CD14-positive monocyte (primary cell): ENCODE measurements around the gene PDE4D. TPM values are rescaled to one million over a fixed set of nuclear protein-coding genes. Genes with fewer than 3 reads are reported as not detected.

Source experiments
- DNase-seq, 3 donors: peaks; one replicate each; pipeline ENCODE4 v3.0.0-alpha.2; 2011 to 2022
- H2AFZ ChIP-seq: 2 replicates; pipeline ENCODE4 v1.6.0; 2012; ENCODE audit warnings: mild to moderate bottlenecking, low read depth, low read length, inconsistent platforms; ENCODE audit not compliant: insufficient read depth, poor library complexity, severe bottlenecking
- H3K27ac ChIP-seq, 2 donors: 1 replicate in 1 of 2; 2 replicates in 1 of 2; pipeline ENCODE4 v1.5.1; 2012 to 2013; ENCODE audit warnings: low read length in 2 of 2, control low read depth in 1 of 2, inconsistent platforms in 1 of 2, low read depth in 1 of 2, mild to moderate bottlenecking in 1 of 2
- H3K27me3 ChIP-seq, 2 donors: one replicate each; pipeline versions ENCODE4 v1.6.0 to v1.6.1; 2011 to 2013; ENCODE audit warnings: low read length in 2 of 2; ENCODE audit not compliant: control insufficient read depth in 2 of 2, insufficient read depth in 2 of 2
- H3K36me3 ChIP-seq, 2 donors: replicated peaks in 1 of 2; 1 replicate in 1 of 2; 2 replicates in 1 of 2; pipeline versions ENCODE4 v1.5.1 to v1.6.1; 2012 to 2013; ENCODE audit warnings: low read length in 2 of 2, control low read depth in 1 of 2, inconsistent platforms in 1 of 2, mild to moderate bottlenecking in 1 of 2; ENCODE audit not compliant: insufficient read depth in 2 of 2, control insufficient read depth in 1 of 2
- H3K4me1 ChIP-seq, 2 donors: 1 replicate in 1 of 2; 2 replicates in 1 of 2; pipeline versions ENCODE4 v1.5.1 to v1.6.1; 2012 to 2013; ENCODE audit warnings: low read length in 2 of 2, control low read depth in 1 of 2, inconsistent platforms in 1 of 2, mild to moderate bottlenecking in 1 of 2, moderate library complexity in 1 of 2; ENCODE audit not compliant: insufficient read depth in 2 of 2, control insufficient read depth in 1 of 2
- H3K4me2 ChIP-seq: replicated peaks from 2 replicates; pipeline ENCODE3; 2012; ENCODE audit warnings: low read length, moderate library complexity, mild to moderate bottlenecking; ENCODE audit not compliant: poor library complexity, severe bottlenecking; ENCODE audit errors: extremely low read depth
- H3K4me3 ChIP-seq, 3 experiments: fragments of 200-600 bp in 1 of 3; sonication (generic) in 1 of 3; replicated peaks in 1 of 3; 1 replicate in 2 of 3; 2 replicates in 1 of 3; pipeline ENCODE4 v1.5.1; 2011 to 2013; ENCODE audit warnings: low read length in 3 of 3, mild to moderate bottlenecking in 3 of 3, control low read depth in 2 of 3, low read depth in 2 of 3, inconsistent platforms in 1 of 3, moderate library complexity in 1 of 3
- H3K79me2 ChIP-seq: 2 replicates; pipeline ENCODE4 v1.6.0; 2012; ENCODE audit warnings: mild to moderate bottlenecking, control low read depth, inconsistent platforms, low read length, moderate library complexity; ENCODE audit not compliant: insufficient read depth
- H3K9ac ChIP-seq: 2 replicates; pipeline ENCODE4 v1.6.0; 2017; ENCODE audit warnings: low read length, mild to moderate bottlenecking; ENCODE audit not compliant: insufficient read depth, poor library complexity, severe bottlenecking
- H3K9me3 ChIP-seq, 2 donors: replicated peaks in 1 of 2; 1 replicate in 1 of 2; 2 replicates in 1 of 2; pipeline versions ENCODE4 v1.5.1 to v1.6.1; 2012 to 2013; ENCODE audit warnings: low read length in 2 of 2, control low read depth in 1 of 2; ENCODE audit not compliant: control insufficient read depth in 1 of 2, insufficient read depth in 1 of 2
- H4K20me1 ChIP-seq: 2 replicates; pipeline ENCODE4 v1.6.0; 2012; ENCODE audit warnings: mild to moderate bottlenecking, low read length, control low read depth, moderate library complexity; ENCODE audit not compliant: insufficient read depth
- H3K27ac Mint-ChIP-seq, 7 donors: one replicate each; pipeline ENCODE4 v1.8.0; 2020; ENCODE audit warnings: mild to moderate bottlenecking in 7 of 7, mixed read lengths in 7 of 7, moderate library complexity in 6 of 7, inconsistent platforms in 2 of 7
- H3K27me3 Mint-ChIP-seq, 3 donors: one replicate each; pipeline ENCODE4 v1.8.0; 2021 to 2022; ENCODE audit warnings: low read depth in 3 of 3, mild to moderate bottlenecking in 3 of 3, mixed read lengths in 3 of 3, moderate library complexity in 3 of 3, inconsistent platforms in 1 of 3
- H3K36me3 Mint-ChIP-seq, 2 donors: one replicate each; pipeline ENCODE4 v1.8.0; 2020; ENCODE audit warnings: mixed read lengths in 2 of 2, inconsistent platforms in 1 of 2, mild to moderate bottlenecking in 1 of 2
- H3K4me1 Mint-ChIP-seq: one replicate; pipeline ENCODE4 v1.8.0; 2020; ENCODE audit warnings: mild to moderate bottlenecking, mixed read lengths
- H3K4me3 Mint-ChIP-seq, 2 donors: one replicate each; pipeline ENCODE4 v1.8.0; 2020; ENCODE audit warnings: mild to moderate bottlenecking in 2 of 2, mixed read lengths in 2 of 2, moderate library complexity in 1 of 2
- H3K9me3 Mint-ChIP-seq, 7 donors: one replicate each; pipeline ENCODE4 v1.8.0; 2020 to 2022; ENCODE audit warnings: mixed read lengths in 7 of 7, mild to moderate bottlenecking in 6 of 7, moderate library complexity in 6 of 7, inconsistent platforms in 2 of 7
- CTCF ChIP-seq: fragments of 200-600 bp; IDR thresholded peaks from one replicate; pipeline ENCODE4 v1.8.0; 2022; ENCODE audit warnings: antibody characterized with exemption, mild to moderate bottlenecking
- WGBS: methylation state at CpG from one replicate; pipeline ENCODE4 v1.1.5; 2013; ENCODE audit warnings: missing lambda C conversion rate; ENCODE audit not compliant: insufficient coverage; 5-methylcytosine and 5-hydroxymethylcytosine counted together
- intact Hi-C, 2 donors: fragments of 100-400 bp; cut with micrococcal nuclease; formaldehyde crosslinking; loops; one replicate each; pipeline versions ENCODE4 v1.15.0 to v1.15.1; 2023
- polyA plus RNA-seq, 3 donors: library from polyadenylated mRNA; depleted of rRNA in 1 of 3; unstranded in 2 of 3; stranded (reverse) in 1 of 3; fragments of 300-500 nt in 2 of 3; fragments of >200 nt in 1 of 3; fragmentation: Illumina TruSeq in 2 of 3; gene quantifications; 1 replicate in 2 of 3; 2 replicates in 1 of 3; pipeline ENCODE4 v1.2.3, GENCODE V29; 2012 to 2021

Gene PDE4D
- polyA plus RNA-seq, 3 donors, result 1.9 to 3.4 (median 2.8) TPM

GRCh38 chr5:59709346-59709821 lies 184.1 kb downstream of the PDE4D start:
- H3K4me1 Mint-ChIP-seq, result no peaks in the 10 kb centered on the region
- H3K27ac Mint-ChIP-seq, result no peak overlapping the region
- Histone ChIP-seq H3K27me3 (no peaks in the 10 kb centered on the region), H3K4me1 (no peaks in the 10 kb centered on the region), H3K27ac (no peak overlapping the region), H4K20me1 (no peaks in the 10 kb centered on the region), H3K9ac (no peak overlapping the region), H3K4me3 (no peak overlapping the region), H3K79me2 (no peaks in the 10 kb centered on the region), H3K4me2 (no peak overlapping the region), H3K36me3 (no peaks in the 10 kb centered on the region), H2AFZ (no peak overlapping the region), H3K9me3 (peaks cover 12 to 13% of the 10 kb centered on the region in 2 donors)
- intact Hi-C loops, result no loop called here
- no peak for TF ChIP-seq CTCF
- H3K4me3 Mint-ChIP-seq, result no peak overlapping the region
- no peak for DNase-seq
- H3K36me3 Mint-ChIP-seq, result peaks cover 0 to 7% of the 10 kb centered on the region in 2 donors
- WGBS, result 89% methylated on average over 1 of the region's 4 CpGs
- no peaks in the 10 kb centered on the region for H3K27me3 Mint-ChIP-seq
- peaks cover 0 to 14% (median 8%) of the 10 kb centered on the region in 7 donors for H3K9me3 Mint-ChIP-seq

- intact Hi-C loops, result no loop called here
- Histone ChIP-seq H3K27me3 (no peaks in the 10 kb centered on the region), H3K4me3 (no peak overlapping the region), H2AFZ (no peak overlapping the region), H3K4me1 (no peaks in the 10 kb centered on the region), H3K4me2 (no peak overlapping the region), H3K9me3 (no peaks in the 10 kb centered on the region), H3K36me3 (no peaks in the 10 kb centered on the region), H4K20me1 (no peaks in the 10 kb centered on the region), H3K9ac (no peak overlapping the region), H3K27ac (no peak overlapping the region), H3K79me2 (no peaks in the 10 kb centered on the region)
- no peaks in the 10 kb centered on the region for H3K27me3 Mint-ChIP-seq
- TF ChIP-seq CTCF, result no peak
- no peak overlapping the region for H3K4me3 Mint-ChIP-seq
- H3K36me3 Mint-ChIP-seq, result peaks cover 0 to 4% of the 10 kb centered on the region in 2 donors
- H3K4me1 Mint-ChIP-seq, result no peaks in the 10 kb centered on the region
- H3K9me3 Mint-ChIP-seq, result peaks cover 0 to 3% (median 0%) of the 10 kb centered on the region in 7 donors
- no peak for DNase-seq
- no peak overlapping the region for H3K27ac Mint-ChIP-seq
- WGBS, result no CpG with 5 or more reads among the region's 1 CpG
Observed at GRCh38 chr5:59704936-59705335, 188.6 kb downstream of the PDE4D start.
